Fibroblast of lung (primary cell): ENCODE measurements around the gene ZBTB4. TPM values are rescaled to one million over a fixed set of nuclear protein-coding genes. Genes with fewer than 3 reads are reported as not detected.

Experiments used
- DNase-seq, 2 donors: peaks; one replicate each; pipeline versions ENCODE4 v3.0.0 to v3.0.0-alpha.2; 2010; ENCODE audit warnings: low read depth in 2 of 2
- H2AFZ ChIP-seq: 2 replicates; pipeline ENCODE4 v1.5.1; 2012; ENCODE audit warnings: low read length, control low read depth, inconsistent platforms
- H3K27ac ChIP-seq: 2 replicates; pipeline ENCODE4 v1.5.1; 2011; ENCODE audit warnings: low read length, control low read depth; ENCODE audit not compliant: insufficient read depth
- H3K27me3 ChIP-seq: 2 replicates; pipeline ENCODE4 v1.5.1; 2011; ENCODE audit warnings: mild to moderate bottlenecking, low read length; ENCODE audit not compliant: control insufficient read depth, insufficient read depth
- H3K36me3 ChIP-seq: 2 replicates; pipeline ENCODE4 v1.5.1; 2011; ENCODE audit warnings: low read length; ENCODE audit not compliant: control insufficient read depth, insufficient read depth
- H3K4me1 ChIP-seq: 2 replicates; pipeline ENCODE4 v1.5.1; 2011; ENCODE audit warnings: low read length; ENCODE audit not compliant: control insufficient read depth, insufficient read depth; ENCODE audit errors: extremely low read depth
- H3K4me2 ChIP-seq: 2 replicates; pipeline ENCODE4 v1.5.1; 2011; ENCODE audit warnings: low read length, control low read depth; ENCODE audit not compliant: insufficient read depth; ENCODE audit errors: extremely low read depth
- H3K4me3 ChIP-seq, 4 experiments: fragments of 200-600 bp in 1 of 4; sonication (generic) in 1 of 4; replicated peaks in 1 of 4; 2 replicates each; pipeline ENCODE4 v1.5.1; 2011 to 2016; ENCODE audit warnings: low read length in 4 of 4, low read depth in 3 of 4, mild to moderate bottlenecking in 3 of 4, control low read depth in 2 of 4, inconsistent platforms in 1 of 4, mixed read lengths in 1 of 4; ENCODE audit not compliant: insufficient read depth in 1 of 4; ENCODE audit errors: control extremely low read depth in 1 of 4
- H3K79me2 ChIP-seq: 2 replicates; pipeline ENCODE4 v1.5.1; 2012; ENCODE audit warnings: mild to moderate bottlenecking, low read length, inconsistent platforms; ENCODE audit not compliant: control insufficient read depth, insufficient read depth
- H3K9ac ChIP-seq: 2 replicates; pipeline ENCODE4 v1.5.1; 2011; ENCODE audit warnings: mild to moderate bottlenecking, low read length, control low read depth; ENCODE audit not compliant: insufficient read depth
- H3K9me3 ChIP-seq: 2 replicates; pipeline ENCODE4 v1.5.1; 2012; ENCODE audit warnings: low read depth, low read length; ENCODE audit not compliant: control insufficient read depth, insufficient read depth
- H4K20me1 ChIP-seq: 2 replicates; pipeline ENCODE4 v1.5.1; 2011; ENCODE audit warnings: low read length; ENCODE audit not compliant: control insufficient read depth, insufficient read depth; ENCODE audit errors: extremely low read depth
- CTCF ChIP-seq, 2 donors: IDR thresholded peaks in 1 of 2; conservative IDR thresholded peaks in 1 of 2; 1 replicate in 1 of 2; 2 replicates in 1 of 2; pipeline ENCODE4 v1.5.1; 2011 to 2012; ENCODE audit warnings: low read length in 2 of 2, control low read depth in 1 of 2, inconsistent platforms in 1 of 2, low read depth in 1 of 2, mild to moderate bottlenecking in 1 of 2
- EZH2 ChIP-seq: IDR thresholded peaks from 2 replicates; pipeline ENCODE4 v1.5.1; 2012; ENCODE audit warnings: low read length, control low read depth, mild to moderate bottlenecking; ENCODE audit errors: missing control alignments
- polyA plus RNA-seq, 2 donors: library from polyadenylated mRNA; depleted of rRNA in 1 of 2; stranded (reverse) in 1 of 2; unstranded in 1 of 2; fragments of >200 nt; gene quantifications; 2 replicates each; pipeline ENCODE4 v1.2.1, GENCODE V29; 2011 to 2012; ENCODE audit warnings: missing spikeins in 1 of 2
- total RNA-seq: library from RNA; depleted of rRNA; stranded (reverse); fragments of >200 nt; gene quantifications from 2 replicates; pipeline ENCODE4 v1.2.1, GENCODE V29; 2014

ZBTB4 gene
- total and polyA plus RNA-seq, 2 donors (not counting 1 experiment from before 2014, with no cell fraction given) = 21.3 to 29.9 TPM

DNA sequence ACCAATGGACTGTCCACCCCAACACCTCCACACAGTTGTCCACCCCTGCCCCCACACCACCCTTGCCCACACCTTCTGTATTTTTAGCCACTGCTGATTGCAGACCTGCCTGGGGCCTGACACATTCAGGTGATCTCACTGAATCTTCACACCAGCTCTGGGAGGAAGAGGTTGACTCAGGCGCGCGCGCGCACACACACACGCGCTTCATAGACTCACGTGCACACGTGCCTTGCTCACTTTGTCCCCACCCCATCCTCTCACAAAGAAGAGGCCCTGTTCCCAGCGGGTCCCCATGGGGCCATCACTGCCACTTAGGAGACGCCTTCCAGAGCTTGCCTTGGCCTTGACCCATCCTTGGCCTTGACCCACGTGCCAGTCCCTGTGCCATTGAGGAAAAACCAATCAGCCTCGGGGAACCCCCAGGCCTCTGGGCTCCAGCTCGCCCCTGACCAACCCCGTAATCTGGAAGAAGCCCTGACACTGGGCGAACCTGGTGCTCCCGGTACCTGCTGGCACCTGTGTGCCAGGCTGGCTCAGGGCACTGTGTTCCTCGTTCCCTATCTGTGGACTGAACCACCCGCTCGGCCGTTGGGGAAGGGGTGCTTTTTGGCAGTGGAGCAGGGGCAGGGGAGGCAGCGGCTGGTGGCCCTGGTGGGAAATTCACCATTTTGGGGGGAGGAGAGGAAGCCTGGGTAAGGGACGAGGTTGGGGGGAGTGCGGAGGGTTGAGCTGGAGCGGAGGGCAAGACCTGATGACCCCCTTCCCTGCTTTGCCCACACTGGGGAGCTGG is 68.6 kb downstream of the ZBTB4 start:
- H3K9ac ChIP-seq = no peak overlapping the region
- no peak overlapping the region for H3K4me3 ChIP-seq
- no peak overlapping the region for H3K4me2 ChIP-seq
- no peak for DNase-seq
- H2AFZ ChIP-seq = no peak overlapping the region
- H3K27ac ChIP-seq = no peak overlapping the region
- peaks cover 7% of the 10 kb centered on the region for H3K4me1 ChIP-seq
- no peaks in the 10 kb centered on the region for H3K79me2 ChIP-seq
- TF ChIP-seq EZH2 (no peak), CTCF (conservative IDR thresholded peaks at IDR 0.05 in 1 of 2, IDR thresholded peaks at IDR 0.05 in 1 of 2; ENCODE audit: low read depth in 1 of 2, low read length in 2 of 2) (no peak)
- H3K9me3 ChIP-seq = no peaks in the 10 kb centered on the region
- H3K27me3 ChIP-seq = no peaks in the 10 kb centered on the region
- H4K20me1 ChIP-seq = no peaks in the 10 kb centered on the region
- peaks cover 15% of the 10 kb centered on the region for H3K36me3 ChIP-seq

- TF ChIP-seq CTCF (conservative IDR thresholded peaks at IDR 0.05 in 1 of 2, IDR thresholded peaks at IDR 0.05 in 1 of 2; ENCODE audit: low read depth in 1 of 2, low read length in 2 of 2) (no peak), EZH2 (no peak)
Measured at GRCh38 chr17:7409716-7410115, 69.7 kb downstream of the ZBTB4 start.

More at GRCh38 chr17:7409716-7410115, 69.7 kb downstream of the ZBTB4 start:
- Histone ChIP-seq H3K4me2 (no peak overlapping the region), H2AFZ (no peak overlapping the region), H3K9me3 (no peaks in the 10 kb centered on the region), H3K4me1 (peaks cover 7% of the 10 kb centered on the region), H3K27me3 (no peaks in the 10 kb centered on the region), H3K27ac (no peak overlapping the region), H3K4me3 (no peak overlapping the region), H3K36me3 (peaks cover 11% of the 10 kb centered on the region), H4K20me1 (no peaks in the 10 kb centered on the region), H3K9ac (no peak overlapping the region), H3K79me2 (no peaks in the 10 kb centered on the region)
- no peak for DNase-seq

Other genes with a start within 250 kb of the ZBTB4 start
Only the 30 nearest of the 40 such genes appear.
- gene SLC2A4, start 197.9 kb downstream of the ZBTB4 start, total RNA-seq = under 0.01 TPM in 2 replicates
- 0.09 and 0.19 TPM in 2 replicates for gene SLC2A4, start 197.9 kb downstream of the ZBTB4 start, polyA plus RNA-seq
- under 0.01 TPM in 1 of 2 replicates, not detected in the other for gene YBX2, start 185.0 kb downstream of the ZBTB4 start, total RNA-seq
- not detected in 2 replicates for gene YBX2, start 185.0 kb downstream of the ZBTB4 start, polyA plus RNA-seq
- 275 and 347 TPM in 2 replicates for gene EIF5A, start 172.0 kb downstream of the ZBTB4 start, total RNA-seq
- gene EIF5A, start 172.0 kb downstream of the ZBTB4 start, polyA plus RNA-seq = 752 and 1,278 TPM in 2 replicates
- 30.6 and 38.5 TPM in 2 replicates for gene GPS2, start 164.3 kb downstream of the ZBTB4 start, total RNA-seq
- gene GPS2, start 164.3 kb downstream of the ZBTB4 start, polyA plus RNA-seq = 55.3 and 65.6 TPM in 2 replicates
- 18.2 and 20.1 TPM in 2 replicates for gene NEURL4, start 150.3 kb downstream of the ZBTB4 start, total RNA-seq
- gene NEURL4, start 150.3 kb downstream of the ZBTB4 start, polyA plus RNA-seq = 6.0 and 8.3 TPM in 2 replicates
- gene ACAP1, start 143.1 kb downstream of the ZBTB4 start, total RNA-seq = 2.1 and 3.9 TPM in 2 replicates
- 0.06 and 0.40 TPM in 2 replicates for gene ACAP1, start 143.1 kb downstream of the ZBTB4 start, polyA plus RNA-seq
- gene KCTD11, start 127.5 kb downstream of the ZBTB4 start, total RNA-seq = 8.8 and 9.0 TPM in 2 replicates
- gene KCTD11, start 127.5 kb downstream of the ZBTB4 start, polyA plus RNA-seq = 8.4 and 11.9 TPM in 2 replicates
- not detected in 2 replicates for gene TMEM95, start 124.5 kb downstream of the ZBTB4 start, total RNA-seq
- not detected in 2 replicates for gene TMEM95, start 124.5 kb downstream of the ZBTB4 start, polyA plus RNA-seq
- 0.66 and 1.0 TPM in 2 replicates for gene TNK1, start 98.5 kb downstream of the ZBTB4 start, total RNA-seq
- 0.15 and 0.20 TPM in 2 replicates for gene TNK1, start 98.5 kb downstream of the ZBTB4 start, polyA plus RNA-seq
- gene PLSCR3, start 85.1 kb downstream of the ZBTB4 start, total RNA-seq = 18.7 and 25.4 TPM in 2 replicates
- 39.1 and 42.1 TPM in 2 replicates for gene PLSCR3, start 85.1 kb downstream of the ZBTB4 start, polyA plus RNA-seq
- 206 and 212 TPM in 2 replicates for gene TMEM256, start 75.5 kb downstream of the ZBTB4 start, total RNA-seq
- 59.1 and 78.7 TPM in 2 replicates for gene TMEM256, start 75.5 kb downstream of the ZBTB4 start, polyA plus RNA-seq
- gene NLGN2, start 71.8 kb downstream of the ZBTB4 start, total RNA-seq = 5.1 and 12.1 TPM in 2 replicates
- 7.3 and 10.0 TPM in 2 replicates for gene NLGN2, start 71.8 kb downstream of the ZBTB4 start, polyA plus RNA-seq
- gene SPEM1, start 59.3 kb downstream of the ZBTB4 start, total RNA-seq = not detected in 2 replicates
- not detected in 2 replicates for gene SPEM1, start 59.3 kb downstream of the ZBTB4 start, polyA plus RNA-seq
- gene SPEM2, start 54.0 kb downstream of the ZBTB4 start, total RNA-seq = not detected in 2 replicates
- gene SPEM2, start 54.0 kb downstream of the ZBTB4 start, polyA plus RNA-seq = not detected in 2 replicates
- gene SPEM3, start 50.8 kb downstream of the ZBTB4 start, total RNA-seq = not detected in 2 replicates
- not detected in 2 replicates for gene SPEM3, start 50.8 kb downstream of the ZBTB4 start, polyA plus RNA-seq
- gene TMEM102, start 44.2 kb downstream of the ZBTB4 start, total RNA-seq = 1.5 and 1.8 TPM in 2 replicates
- gene TMEM102, start 44.2 kb downstream of the ZBTB4 start, polyA plus RNA-seq = 0.52 and 0.58 TPM in 2 replicates
- 0.33 and 1.3 TPM in 2 replicates for gene FGF11, start 40.1 kb downstream of the ZBTB4 start, total RNA-seq
- gene FGF11, start 40.1 kb downstream of the ZBTB4 start, polyA plus RNA-seq = 0.43 and 0.87 TPM in 2 replicates
- gene CHRNB1, start 34.6 kb downstream of the ZBTB4 start, total RNA-seq = 5.6 and 12.2 TPM in 2 replicates
- 6.3 and 9.2 TPM in 2 replicates for gene CHRNB1, start 34.6 kb downstream of the ZBTB4 start, polyA plus RNA-seq
- gene SLC35G6, start 1.8 kb upstream of the ZBTB4 start, total RNA-seq = not detected in 2 replicates
- gene SLC35G6, start 1.8 kb upstream of the ZBTB4 start, polyA plus RNA-seq = not detected in 2 replicates
- 60.1 and 75.8 TPM in 2 replicates for gene POLR2A, start 4.7 kb upstream of the ZBTB4 start, total RNA-seq
- 6.8 and 7.1 TPM in 2 replicates for gene POLR2A, start 4.7 kb upstream of the ZBTB4 start, polyA plus RNA-seq
- 5.1 and 9.6 TPM in 2 replicates for gene TNFSF12, start 69.4 kb upstream of the ZBTB4 start, total RNA-seq
- 34.4 and 35.9 TPM in 2 replicates for gene TNFSF12, start 69.4 kb upstream of the ZBTB4 start, polyA plus RNA-seq
- gene TNFSF13, start 79.1 kb upstream of the ZBTB4 start, total RNA-seq = 1.5 and 2.0 TPM in 2 replicates
- 2.5 and 2.8 TPM in 2 replicates for gene TNFSF13, start 79.1 kb upstream of the ZBTB4 start, polyA plus RNA-seq
- gene SENP3, start 82.3 kb upstream of the ZBTB4 start, total RNA-seq = 65.5 and 66.2 TPM in 2 replicates
- gene SENP3, start 82.3 kb upstream of the ZBTB4 start, polyA plus RNA-seq = 67.6 and 118 TPM in 2 replicates
- 16.2 and 29.4 TPM in 2 replicates for gene CD68, start 100.0 kb upstream of the ZBTB4 start, total RNA-seq
- 90.4 and 250 TPM in 2 replicates for gene CD68, start 100.0 kb upstream of the ZBTB4 start, polyA plus RNA-seq
- gene MPDU1, start 104.2 kb upstream of the ZBTB4 start, total RNA-seq = 29.5 and 51.9 TPM in 2 replicates
- gene MPDU1, start 104.2 kb upstream of the ZBTB4 start, polyA plus RNA-seq = 107 and 172 TPM in 2 replicates
- gene SOX15, start 110.5 kb upstream of the ZBTB4 start, total RNA-seq = under 0.01 and 0.50 TPM in 2 replicates
- gene SOX15, start 110.5 kb upstream of the ZBTB4 start, polyA plus RNA-seq = 0.36 and 0.78 TPM in 2 replicates
- gene FXR2, start 135.3 kb upstream of the ZBTB4 start, total RNA-seq = 39.8 and 46.6 TPM in 2 replicates
- gene FXR2, start 135.3 kb upstream of the ZBTB4 start, polyA plus RNA-seq = 22.0 and 28.1 TPM in 2 replicates
- 54.3 and 55.5 TPM in 2 replicates for gene SAT2, start 148.2 kb upstream of the ZBTB4 start, total RNA-seq
- gene SAT2, start 148.2 kb upstream of the ZBTB4 start, polyA plus RNA-seq = 47.0 and 48.2 TPM in 2 replicates
- 0.26 and 0.33 TPM in 2 replicates for gene SHBG, start 150.5 kb upstream of the ZBTB4 start, total RNA-seq
- gene SHBG, start 150.5 kb upstream of the ZBTB4 start, polyA plus RNA-seq = 0.27 and 0.45 TPM in 2 replicates
- gene ATP1B2, start 171.3 kb upstream of the ZBTB4 start, total RNA-seq = 0.33 TPM in 1 of 2 replicates, not detected in the other
- 0.02 and 0.05 TPM in 2 replicates for gene ATP1B2, start 171.3 kb upstream of the ZBTB4 start, polyA plus RNA-seq